GM21619 (cell line): ENCODE measurements around the gene TPPP.
"Not testable (repeated sequence)": the region's sequence is repeated elsewhere in the genome, so short reads cannot be mapped to it uniquely, and the experiment has no call there.

Source experiments
- ATAC-seq: cut with Tn5 transposase; IDR thresholded peaks from one replicate; pipeline ENCODE4 v1.9.1; 2021; ENCODE audit not compliant: unreplicated experiment

TPPP gene

GRCh38 chr5:694042-694431, 885 bp upstream of the TPPP start:
- peak; percentile 6 for ATAC-seq

GRCh38 chr5:692529-693041, 567 bp downstream of the TPPP start:
- ATAC-seq, result peak; percentile 10

- no peak for ATAC-seq
Measured at GRCh38 chr5:691817-692528, 1.2 kb downstream of the TPPP start.

GRCh38 chr5:691049-691448, 2.1 kb downstream of the TPPP start:
- not testable (repeated sequence) for ATAC-seq

GRCh38 chr5:690293-690692, 2.9 kb downstream of the TPPP start:
- ATAC-seq, result not testable (repeated sequence)

GRCh38 chr5:688348-689010, 4.7 kb downstream of the TPPP start:
- not testable (repeated sequence) for ATAC-seq

- not testable (repeated sequence) for ATAC-seq
Measured at GRCh38 chr5:686936-687335, 6.2 kb downstream of the TPPP start.

GRCh38 chr5:686172-686523, 7.0 kb downstream of the TPPP start:
- ATAC-seq, result not testable (repeated sequence)

- no peak for ATAC-seq
Measured at GRCh38 chr5:685262-686171, 7.6 kb downstream of the TPPP start.

- no peak for ATAC-seq
Measured at GRCh38 chr5:684751-685216, 8.4 kb downstream of the TPPP start.

GRCh38 chr5:683551-684481, 9.3 kb downstream of the TPPP start:
- ATAC-seq, result no peak

- ATAC-seq, result not testable (repeated sequence)
Measured at GRCh38 chr5:682651-683358, 10.3 kb downstream of the TPPP start.

- not testable (repeated sequence) for ATAC-seq
Measured at GRCh38 chr5:682216-682615, 10.9 kb downstream of the TPPP start.

- not testable (repeated sequence) for ATAC-seq
Measured at GRCh38 chr5:681317-682191, 11.6 kb downstream of the TPPP start.

GRCh38 chr5:680836-681235, 12.3 kb downstream of the TPPP start:
- not testable (repeated sequence) for ATAC-seq

GRCh38 chr5:680118-680795, 12.9 kb downstream of the TPPP start:
- ATAC-seq, result not testable (repeated sequence)

GRCh38 chr5:679166-679895, 13.8 kb downstream of the TPPP start:
- ATAC-seq, result not testable (repeated sequence)
